Hepatocyte (in vitro differentiated cells): ENCODE measurements around the gene IL17RB.

ENCODE experiments used
- EZH2phosphoT487 ChIP-seq: fragments of 200-600 bp; sonication (generic); IDR thresholded peaks from one replicate; pipeline ENCODE4 v1.6.1; 2018; ENCODE audit warnings: antibody characterized with exemption, mild to moderate bottlenecking, low read depth, moderate library complexity; ENCODE audit not compliant: unreplicated experiment, severe bottlenecking
- TF ChIP-seq, protein P1 (sequence below): fragments of 200-600 bp; sonication (generic); IDR thresholded peaks from 2 replicates; pipeline ENCODE4 v1.5.1; 2016; ENCODE audit warnings: antibody characterized with exemption, mild to moderate bottlenecking; ENCODE audit not compliant: poor library complexity

DNA sequence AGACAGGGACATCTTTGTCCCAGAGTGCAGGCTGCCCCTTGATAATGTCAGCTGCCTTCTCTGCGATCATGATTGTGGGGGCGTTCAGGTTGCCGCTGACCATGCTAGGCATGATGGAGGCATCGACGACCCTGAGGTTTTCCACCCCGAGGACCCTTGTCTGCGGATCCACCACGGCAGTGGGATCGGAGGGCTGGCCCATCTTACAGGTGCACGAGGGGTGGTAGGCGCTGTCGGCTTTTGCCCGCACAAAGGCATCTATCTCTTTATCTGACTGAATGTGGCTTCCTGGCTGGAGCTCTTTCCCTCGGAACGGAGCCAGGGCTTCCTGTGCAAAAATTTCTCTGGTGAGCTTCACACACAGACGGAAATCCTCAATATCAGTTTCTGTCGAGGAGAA, 28.6 kb upstream of the IL17RB start:
- TF ChIP-seq, protein P1, sequence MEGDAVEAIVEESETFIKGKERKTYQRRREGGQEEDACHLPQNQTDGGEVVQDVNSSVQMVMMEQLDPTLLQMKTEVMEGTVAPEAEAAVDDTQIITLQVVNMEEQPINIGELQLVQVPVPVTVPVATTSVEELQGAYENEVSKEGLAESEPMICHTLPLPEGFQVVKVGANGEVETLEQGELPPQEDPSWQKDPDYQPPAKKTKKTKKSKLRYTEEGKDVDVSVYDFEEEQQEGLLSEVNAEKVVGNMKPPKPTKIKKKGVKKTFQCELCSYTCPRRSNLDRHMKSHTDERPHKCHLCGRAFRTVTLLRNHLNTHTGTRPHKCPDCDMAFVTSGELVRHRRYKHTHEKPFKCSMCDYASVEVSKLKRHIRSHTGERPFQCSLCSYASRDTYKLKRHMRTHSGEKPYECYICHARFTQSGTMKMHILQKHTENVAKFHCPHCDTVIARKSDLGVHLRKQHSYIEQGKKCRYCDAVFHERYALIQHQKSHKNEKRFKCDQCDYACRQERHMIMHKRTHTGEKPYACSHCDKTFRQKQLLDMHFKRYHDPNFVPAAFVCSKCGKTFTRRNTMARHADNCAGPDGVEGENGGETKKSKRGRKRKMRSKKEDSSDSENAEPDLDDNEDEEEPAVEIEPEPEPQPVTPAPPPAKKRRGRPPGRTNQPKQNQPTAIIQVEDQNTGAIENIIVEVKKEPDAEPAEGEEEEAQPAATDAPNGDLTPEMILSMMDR = no peak
- TF ChIP-seq EZH2phosphoT487 = no peak
